ENCODE data around the gene UBR4. TPM values are rescaled to one million over a fixed set of nuclear protein-coding genes. Genes with fewer than 3 reads are reported as not detected.
"Not testable (repeated sequence)": the region's sequence is repeated elsewhere in the genome, so short reads cannot be mapped to it uniquely, and the experiment has no call there.

Gene UBR4
- total RNA-seq, 2 experiments from 2014 or later, result 116 to 125 TPM

- H3K27me3 ChIP-seq (ENCODE audit: control insufficient read depth in 1 of 2, insufficient read depth in 2 of 2, low read length in 2 of 2), result no peaks in the 10 kb centered on the region
- H3K4me1 ChIP-seq (ENCODE audit: insufficient read depth, low read length), result no peaks in the 10 kb centered on the region
- POLR2A ChIA-PET, result interaction anchor here (0.7 kb wide), 1 partner anchor 13 kb away, joined by 3 read pairs; no protein-coding TSS in a partner anchor
- no peaks in the 10 kb centered on the region for H3K4me1 Mint-ChIP-seq (ENCODE audit: low read depth)
- intact Hi-C loops (cut with DNase I, micrococcal nuclease), result no loop called here
- ATAC-seq (ENCODE audit: poor library complexity), result no peak
- no peak overlapping the region for H3K4me3 Mint-ChIP-seq
- no peaks in the 10 kb centered on the region for H3K9me3 ChIP-seq (ENCODE audit: control insufficient read depth in 1 of 2, insufficient read depth in 1 of 2, low read length in 2 of 2)
- H3K36me3 Mint-ChIP-seq (ENCODE audit: low read depth), result peaks cover 83% of the 10 kb centered on the region
- H3K27ac Mint-ChIP-seq, result no peak overlapping the region
- H3K4me3 ChIP-seq (ENCODE audit: low read length), result no peak overlapping the region
- CTCF ChIA-PET, result no interaction called here
- H3K27me3 Mint-ChIP-seq, result no peaks in the 10 kb centered on the region
- H3K9me3 Mint-ChIP-seq, result no peaks in the 10 kb centered on the region
- peaks cover 85% of the 10 kb centered on the region for H3K36me3 ChIP-seq (ENCODE audit: insufficient read depth, low read length)
- no peak overlapping the region for H3K27ac ChIP-seq (ENCODE audit: low read depth in 1 of 2, low read length in 2 of 2)
- TF ChIP-seq, protein P1, sequence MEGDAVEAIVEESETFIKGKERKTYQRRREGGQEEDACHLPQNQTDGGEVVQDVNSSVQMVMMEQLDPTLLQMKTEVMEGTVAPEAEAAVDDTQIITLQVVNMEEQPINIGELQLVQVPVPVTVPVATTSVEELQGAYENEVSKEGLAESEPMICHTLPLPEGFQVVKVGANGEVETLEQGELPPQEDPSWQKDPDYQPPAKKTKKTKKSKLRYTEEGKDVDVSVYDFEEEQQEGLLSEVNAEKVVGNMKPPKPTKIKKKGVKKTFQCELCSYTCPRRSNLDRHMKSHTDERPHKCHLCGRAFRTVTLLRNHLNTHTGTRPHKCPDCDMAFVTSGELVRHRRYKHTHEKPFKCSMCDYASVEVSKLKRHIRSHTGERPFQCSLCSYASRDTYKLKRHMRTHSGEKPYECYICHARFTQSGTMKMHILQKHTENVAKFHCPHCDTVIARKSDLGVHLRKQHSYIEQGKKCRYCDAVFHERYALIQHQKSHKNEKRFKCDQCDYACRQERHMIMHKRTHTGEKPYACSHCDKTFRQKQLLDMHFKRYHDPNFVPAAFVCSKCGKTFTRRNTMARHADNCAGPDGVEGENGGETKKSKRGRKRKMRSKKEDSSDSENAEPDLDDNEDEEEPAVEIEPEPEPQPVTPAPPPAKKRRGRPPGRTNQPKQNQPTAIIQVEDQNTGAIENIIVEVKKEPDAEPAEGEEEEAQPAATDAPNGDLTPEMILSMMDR (IDR thresholded peaks at IDR 0.05), result no peak
- DNase-seq, result no peak
Measured at GRCh38 chr1:19220991-19221390, 10.9 kb upstream of the UBR4 start.

DNA sequence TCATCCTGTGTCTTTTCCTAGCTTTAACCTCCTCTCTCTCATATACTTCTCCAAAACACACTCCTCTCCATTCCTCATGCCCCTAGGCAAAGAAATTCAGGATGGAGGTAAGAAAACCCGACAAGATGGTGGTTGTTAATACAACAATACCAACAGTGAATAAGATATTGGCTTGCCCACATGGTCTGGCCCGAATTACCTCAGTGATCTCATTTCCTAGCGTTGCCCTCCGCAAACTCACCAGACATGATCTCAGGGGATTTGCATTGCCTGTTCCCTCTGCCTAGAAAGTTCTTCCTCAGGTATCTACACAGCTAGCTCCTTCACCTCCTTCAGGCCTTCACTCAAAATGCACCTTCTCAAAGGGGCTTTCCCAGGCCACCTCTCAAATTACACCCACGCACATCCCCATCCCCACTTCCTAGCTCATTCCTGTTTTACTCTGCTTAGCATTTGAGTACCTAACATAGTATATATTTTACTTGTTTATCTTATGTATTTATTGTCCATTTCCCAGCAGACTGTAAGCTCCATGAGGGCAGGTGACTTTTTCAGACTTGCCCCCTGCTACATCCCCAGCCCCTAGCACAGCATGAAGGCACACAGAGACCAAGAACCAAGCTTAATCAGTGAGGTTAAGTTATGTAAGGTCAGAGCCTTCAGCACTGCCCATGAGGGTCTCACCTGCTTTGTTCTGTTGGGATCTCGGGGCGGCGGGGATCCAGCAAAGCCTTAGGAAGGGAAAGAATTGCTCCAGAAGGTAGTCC, 10.2 kb upstream of the UBR4 start:
- peaks cover 78% of the 10 kb centered on the region for H3K36me3 Mint-ChIP-seq (ENCODE audit: low read depth)
- TF ChIP-seq, protein P1 (IDR thresholded peaks at IDR 0.05), result no peak
- H3K4me3 ChIP-seq (ENCODE audit: low read length), result no peak overlapping the region
- ChIA-PET POLR2A (no interaction called here), CTCF (no interaction called here)
- ATAC-seq (ENCODE audit: poor library complexity), result no peak
- H3K27me3 Mint-ChIP-seq, result no peaks in the 10 kb centered on the region
- H3K4me1 Mint-ChIP-seq (ENCODE audit: low read depth), result no peaks in the 10 kb centered on the region
- no peaks in the 10 kb centered on the region for H3K9me3 Mint-ChIP-seq
- no peak overlapping the region for H3K27ac ChIP-seq (ENCODE audit: low read depth in 1 of 2, low read length in 2 of 2)
- H3K9me3 ChIP-seq (ENCODE audit: control insufficient read depth in 1 of 2, insufficient read depth in 1 of 2, low read length in 2 of 2), result no peaks in the 10 kb centered on the region
- H3K4me3 Mint-ChIP-seq, result no peak overlapping the region
- peaks cover 83% of the 10 kb centered on the region for H3K36me3 ChIP-seq (ENCODE audit: insufficient read depth, low read length)
- DNase-seq, result no peak
- intact Hi-C loops (cut with DNase I, micrococcal nuclease), result no loop called here
- no peak overlapping the region for H3K27ac Mint-ChIP-seq
- H3K27me3 ChIP-seq (ENCODE audit: control insufficient read depth in 1 of 2, insufficient read depth in 2 of 2, low read length in 2 of 2), result no peaks in the 10 kb centered on the region
- no peaks in the 10 kb centered on the region for H3K4me1 ChIP-seq (ENCODE audit: insufficient read depth, low read length)

- H3K36me3 Mint-ChIP-seq (ENCODE audit: low read depth), result peaks cover 71% of the 10 kb centered on the region
Measured at GRCh38 chr1:19219451-19219850, 9.4 kb upstream of the UBR4 start.

DNA sequence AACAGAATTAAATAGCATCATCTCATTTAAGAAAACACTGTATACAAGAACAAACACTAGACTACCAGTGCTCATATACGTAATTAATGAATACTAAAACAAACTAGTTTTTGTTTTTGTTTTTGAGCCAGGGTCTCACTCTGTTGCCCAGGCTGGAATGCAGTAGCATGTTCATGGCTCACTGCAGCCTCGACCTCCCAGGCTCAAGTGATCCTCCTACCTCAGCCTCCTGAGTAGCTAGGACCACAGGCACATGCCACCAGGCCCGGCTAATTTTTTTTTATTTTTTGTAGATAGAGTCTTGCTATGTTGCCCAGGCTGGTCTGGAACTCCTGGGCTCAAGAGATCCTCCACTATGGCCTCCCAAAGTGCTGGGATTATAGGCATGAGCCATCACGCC, 6.5 kb upstream of the UBR4 start:
- H3K27ac ChIP-seq (ENCODE audit: low read depth in 1 of 2, low read length in 2 of 2); H3K4me3 ChIP-seq (ENCODE audit: low read length); H3K9me3 ChIP-seq (ENCODE audit: control insufficient read depth in 1 of 2, insufficient read depth in 1 of 2, low read length in 2 of 2); DNase-seq; H3K27me3 ChIP-seq (ENCODE audit: control insufficient read depth in 1 of 2, insufficient read depth in 2 of 2, low read length in 2 of 2); POLR2A ChIA-PET; ATAC-seq (ENCODE audit: poor library complexity); H3K4me3 Mint-ChIP-seq; intact Hi-C loops (cut with DNase I, micrococcal nuclease); H3K9me3 Mint-ChIP-seq; H3K4me1 ChIP-seq (ENCODE audit: insufficient read depth, low read length); H3K27me3 Mint-ChIP-seq; H3K27ac Mint-ChIP-seq: not testable (repeated sequence)
- H3K36me3 ChIP-seq (ENCODE audit: insufficient read depth, low read length), result peaks cover 54% of the 10 kb centered on the region
- peaks cover 61% of the 10 kb centered on the region for H3K36me3 Mint-ChIP-seq (ENCODE audit: low read depth)
- CTCF ChIA-PET, result interaction anchor here (1.2 kb wide), 1 partner anchor 24 kb away, joined by 4 read pairs; no protein-coding TSS in a partner anchor
- H3K4me1 Mint-ChIP-seq (ENCODE audit: low read depth), result peaks cover 26% of the 10 kb centered on the region

More at GRCh38 chr1:19219451-19219850, 9.4 kb upstream of the UBR4 start:
- Mint-ChIP-seq H3K9me3 (no peaks in the 10 kb centered on the region), H3K27ac (no peak overlapping the region), H3K27me3 (no peaks in the 10 kb centered on the region), H3K4me3 (no peak overlapping the region), H3K4me1 (ENCODE audit: low read depth) (no peaks in the 10 kb centered on the region)
- peaks cover 75% of the 10 kb centered on the region for H3K36me3 ChIP-seq (ENCODE audit: insufficient read depth, low read length)
- TF ChIP-seq, protein P1 (IDR thresholded peaks at IDR 0.05), result no peak
- no peaks in the 10 kb centered on the region for H3K9me3 ChIP-seq (ENCODE audit: control insufficient read depth in 1 of 2, insufficient read depth in 1 of 2, low read length in 2 of 2)
- H3K27ac ChIP-seq (ENCODE audit: low read depth in 1 of 2, low read length in 2 of 2), result no peak overlapping the region
- ChIA-PET CTCF (no interaction called here), POLR2A (no interaction called here)
- no peaks in the 10 kb centered on the region for H3K4me1 ChIP-seq (ENCODE audit: insufficient read depth, low read length)
- intact Hi-C loops (cut with DNase I, micrococcal nuclease), result no loop called here
- no peak for ATAC-seq (ENCODE audit: poor library complexity)
- H3K4me3 ChIP-seq (ENCODE audit: low read length), result no peak overlapping the region
- H3K27me3 ChIP-seq (ENCODE audit: control insufficient read depth in 1 of 2, insufficient read depth in 2 of 2, low read length in 2 of 2), result no peaks in the 10 kb centered on the region
- DNase-seq, result no peak

Measured in CD4-positive, alpha-beta T cell (primary cell).